Measurements from ENCODE around the gene EFCAB6. TPM values are rescaled to one million over a fixed set of nuclear protein-coding genes. Genes with fewer than 3 reads are reported as not detected.
A peak's percentile ranks its signal among the peaks of the same experiment; 100 is the strongest.

EFCAB6 gene
- polyA plus RNA-seq, 3 donors = not detected

DNA sequence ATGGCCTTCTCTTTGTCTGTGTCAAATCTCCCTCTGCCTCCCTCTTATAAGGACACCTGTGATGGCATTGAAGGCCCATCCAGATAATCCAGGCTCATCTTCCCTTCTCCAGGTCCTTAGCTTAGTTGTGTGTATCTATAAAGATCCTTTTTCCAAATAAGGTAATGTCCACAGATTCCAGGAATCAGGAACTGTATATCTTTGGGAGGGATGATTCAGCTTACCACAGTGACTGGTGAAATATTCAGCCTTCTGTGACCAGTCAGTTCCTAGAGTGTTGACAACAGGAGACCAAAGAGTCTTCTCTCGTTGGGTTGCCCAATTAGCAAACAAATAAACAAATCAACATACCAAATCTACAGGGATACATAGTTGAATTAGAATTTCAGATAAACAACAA lies 224.5 kb downstream of the EFCAB6 start:
- H3K9ac ChIP-seq (ENCODE audit: insufficient read depth, low read length, poor library complexity, severe bottlenecking) = no peak overlapping the region
- no peak overlapping the region for H3K4me2 ChIP-seq (replicated peaks; ENCODE audit: extremely low read depth, low read length, poor library complexity, severe bottlenecking)
- no peaks in the 10 kb centered on the region for H3K4me1 Mint-ChIP-seq
- H3K36me3 ChIP-seq (replicated peaks in 1 of 2; ENCODE audit: control insufficient read depth in 1 of 2, insufficient read depth in 2 of 2, low read length in 2 of 2) = no peaks in the 10 kb centered on the region
- H3K4me1 ChIP-seq (ENCODE audit: control insufficient read depth in 1 of 2, insufficient read depth in 2 of 2, low read length in 2 of 2) = no peaks in the 10 kb centered on the region
- peaks cover 12 to 25% (median 14%) of the 10 kb centered on the region in 7 donors for H3K9me3 Mint-ChIP-seq
- H3K27ac ChIP-seq (ENCODE audit: low read depth in 1 of 2, low read length in 2 of 2) = no peak overlapping the region
- no peaks in the 10 kb centered on the region for H3K79me2 ChIP-seq (ENCODE audit: insufficient read depth, low read length)
- no CpG with 5 or more reads among the region's 1 CpG for WGBS (ENCODE audit: insufficient coverage)
- H3K27ac Mint-ChIP-seq = peak overlapping the region in 1 of 7 donors; percentile 56
- TF ChIP-seq, protein P1, sequence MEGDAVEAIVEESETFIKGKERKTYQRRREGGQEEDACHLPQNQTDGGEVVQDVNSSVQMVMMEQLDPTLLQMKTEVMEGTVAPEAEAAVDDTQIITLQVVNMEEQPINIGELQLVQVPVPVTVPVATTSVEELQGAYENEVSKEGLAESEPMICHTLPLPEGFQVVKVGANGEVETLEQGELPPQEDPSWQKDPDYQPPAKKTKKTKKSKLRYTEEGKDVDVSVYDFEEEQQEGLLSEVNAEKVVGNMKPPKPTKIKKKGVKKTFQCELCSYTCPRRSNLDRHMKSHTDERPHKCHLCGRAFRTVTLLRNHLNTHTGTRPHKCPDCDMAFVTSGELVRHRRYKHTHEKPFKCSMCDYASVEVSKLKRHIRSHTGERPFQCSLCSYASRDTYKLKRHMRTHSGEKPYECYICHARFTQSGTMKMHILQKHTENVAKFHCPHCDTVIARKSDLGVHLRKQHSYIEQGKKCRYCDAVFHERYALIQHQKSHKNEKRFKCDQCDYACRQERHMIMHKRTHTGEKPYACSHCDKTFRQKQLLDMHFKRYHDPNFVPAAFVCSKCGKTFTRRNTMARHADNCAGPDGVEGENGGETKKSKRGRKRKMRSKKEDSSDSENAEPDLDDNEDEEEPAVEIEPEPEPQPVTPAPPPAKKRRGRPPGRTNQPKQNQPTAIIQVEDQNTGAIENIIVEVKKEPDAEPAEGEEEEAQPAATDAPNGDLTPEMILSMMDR (IDR thresholded peaks at IDR 0.05) = no peak
- H3K36me3 Mint-ChIP-seq = no peaks in the 10 kb centered on the region
- no peaks in the 10 kb centered on the region for H4K20me1 ChIP-seq (ENCODE audit: insufficient read depth, low read length)
- intact Hi-C loops (cut with micrococcal nuclease) = no loop called here
- no peak overlapping the region for H3K4me3 Mint-ChIP-seq
- H3K9me3 ChIP-seq (replicated peaks in 1 of 2; ENCODE audit: control insufficient read depth in 1 of 2, insufficient read depth in 1 of 2, low read length in 2 of 2) = peaks cover 8 to 15% of the 10 kb centered on the region in 2 donors
- H3K27me3 ChIP-seq (ENCODE audit: control insufficient read depth in 2 of 2, insufficient read depth in 2 of 2, low read length in 2 of 2) = no peaks in the 10 kb centered on the region
- no peak overlapping the region for H2AFZ ChIP-seq (ENCODE audit: insufficient read depth, low read depth, low read length, poor library complexity, severe bottlenecking)
- H3K27me3 Mint-ChIP-seq (ENCODE audit: low read depth in 3 of 3) = peaks cover 0 to 6% (median 2%) of the 10 kb centered on the region in 3 donors
- DNase-seq = no peak
- no peak overlapping the region for H3K4me3 ChIP-seq (replicated peaks in 1 of 3; ENCODE audit: low read depth in 2 of 3, low read length in 3 of 3)

DNA sequence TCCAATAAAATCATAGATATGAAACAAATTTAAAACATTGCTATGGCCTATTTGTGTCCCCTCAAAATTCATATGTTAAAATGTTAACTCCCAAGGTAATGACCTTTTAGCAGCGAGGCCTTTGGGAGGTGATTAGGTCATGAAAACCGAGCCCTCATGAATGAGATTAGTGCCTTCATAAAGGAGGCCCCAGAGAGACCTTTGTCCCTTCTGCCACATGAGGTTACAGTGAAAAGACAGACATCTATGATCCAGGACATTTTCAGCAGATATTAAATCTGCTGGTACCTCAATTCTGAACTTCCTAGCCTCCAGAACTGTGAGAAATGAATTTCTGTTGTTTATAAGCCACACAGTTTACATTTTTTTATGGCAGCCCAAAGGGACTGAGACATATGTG lies 228.6 kb downstream of the EFCAB6 start:
- Mint-ChIP-seq H3K36me3 (no peaks in the 10 kb centered on the region), H3K9me3 (peaks cover 14 to 31% (median 19%) of the 10 kb centered on the region in 7 donors), H3K27me3 (ENCODE audit: low read depth in 3 of 3) (peaks cover 0 to 6% (median 2%) of the 10 kb centered on the region in 3 donors), H3K27ac (no peak overlapping the region), H3K4me3 (no peak overlapping the region), H3K4me1 (no peaks in the 10 kb centered on the region)
- Histone ChIP-seq H3K27me3 (ENCODE audit: control insufficient read depth in 2 of 2, insufficient read depth in 2 of 2, low read length in 2 of 2) (no peaks in the 10 kb centered on the region), H3K4me3 (replicated peaks in 1 of 3; ENCODE audit: low read depth in 2 of 3, low read length in 3 of 3) (no peak overlapping the region), H3K4me1 (ENCODE audit: control insufficient read depth in 1 of 2, insufficient read depth in 2 of 2, low read length in 2 of 2) (no peaks in the 10 kb centered on the region), H4K20me1 (ENCODE audit: insufficient read depth, low read length) (no peaks in the 10 kb centered on the region), H3K9me3 (replicated peaks in 1 of 2; ENCODE audit: control insufficient read depth in 1 of 2, insufficient read depth in 1 of 2, low read length in 2 of 2) (peaks cover 11 to 17% of the 10 kb centered on the region in 2 donors), H2AFZ (ENCODE audit: insufficient read depth, low read depth, low read length, poor library complexity, severe bottlenecking) (no peak overlapping the region), H3K4me2 (replicated peaks; ENCODE audit: extremely low read depth, low read length, poor library complexity, severe bottlenecking) (no peak overlapping the region), H3K9ac (ENCODE audit: insufficient read depth, low read length, poor library complexity, severe bottlenecking) (no peak overlapping the region), H3K79me2 (ENCODE audit: insufficient read depth, low read length) (no peaks in the 10 kb centered on the region), H3K27ac (ENCODE audit: low read depth in 1 of 2, low read length in 2 of 2) (no peak overlapping the region), H3K36me3 (replicated peaks in 1 of 2; ENCODE audit: control insufficient read depth in 1 of 2, insufficient read depth in 2 of 2, low read length in 2 of 2) (no peaks in the 10 kb centered on the region)
- intact Hi-C loops (cut with micrococcal nuclease) = no loop called here
- DNase-seq = no peak
- WGBS (ENCODE audit: insufficient coverage) = no CpG with 5 or more reads among the region's 2 CpGs
- TF ChIP-seq, protein P1 (IDR thresholded peaks at IDR 0.05) = no peak

Measured in CD14-positive monocyte (primary cell).